Stimulated activated CD8-positive, alpha-beta memory T cell treated with anti-CD3 and anti-CD28 coated beads, Interleukin-15, amount 100 ng/mL, for 48 hours (primary cell): ENCODE results near the gene PARD3B.

Experiments
- DNase-seq, 2 donors: peaks; one replicate each; pipeline ENCODE4 v3.0.0-alpha.2; 2020; ENCODE audit warnings: low read depth in 2 of 2

The PARD3B gene

DNA sequence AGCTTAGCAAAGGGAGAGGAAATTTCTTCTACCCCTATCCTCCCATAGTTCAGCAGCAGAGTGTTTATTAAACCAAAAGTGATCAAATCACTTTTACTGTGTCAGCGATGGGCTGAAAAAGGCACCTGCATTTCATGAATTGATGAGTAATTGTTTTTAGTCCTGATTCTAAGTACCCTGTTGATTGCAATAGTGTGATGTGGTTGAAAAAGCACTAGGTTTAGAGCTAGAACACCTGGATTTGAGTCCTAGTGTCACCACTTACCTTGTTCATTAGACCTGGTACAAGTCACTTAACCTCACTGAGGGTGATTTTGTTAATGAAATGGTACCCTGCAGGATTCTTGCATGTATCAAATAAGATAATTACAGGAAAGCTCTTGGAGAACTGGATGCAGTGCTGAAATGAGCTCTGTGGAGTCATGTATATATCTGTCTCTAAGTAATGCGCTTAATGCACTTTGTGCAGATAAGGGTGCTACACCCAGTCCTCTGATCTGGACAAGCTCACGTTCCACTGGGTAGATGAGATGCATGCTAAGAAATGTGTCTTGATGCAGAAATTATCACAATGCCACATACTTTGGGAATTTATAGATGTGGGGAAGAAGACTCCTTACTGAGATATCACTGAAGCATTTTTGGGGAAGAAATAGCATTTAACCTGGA, 289.6 kb downstream of the PARD3B start:
- DNase-seq: no peak

DNA sequence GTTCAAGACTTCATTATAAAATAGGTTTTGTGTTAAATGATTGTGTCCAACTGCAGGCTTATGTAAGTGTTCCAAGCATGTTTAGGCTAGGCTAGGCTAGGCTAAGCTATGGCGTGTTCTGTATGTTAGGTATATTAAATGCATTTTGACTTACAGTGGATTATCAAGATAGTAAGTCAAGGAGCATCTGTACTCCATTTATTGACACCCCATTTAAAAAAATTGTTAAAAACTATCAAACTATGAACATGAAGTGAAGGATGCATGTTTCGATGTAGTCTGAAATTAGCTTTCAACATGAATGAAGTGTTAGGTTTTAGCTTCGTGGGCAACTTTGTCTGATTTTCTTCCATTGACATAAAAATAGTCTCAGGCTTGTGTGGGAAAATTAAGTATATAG, 290.5 kb downstream of the PARD3B start:
- DNase-seq: no peak

DNA sequence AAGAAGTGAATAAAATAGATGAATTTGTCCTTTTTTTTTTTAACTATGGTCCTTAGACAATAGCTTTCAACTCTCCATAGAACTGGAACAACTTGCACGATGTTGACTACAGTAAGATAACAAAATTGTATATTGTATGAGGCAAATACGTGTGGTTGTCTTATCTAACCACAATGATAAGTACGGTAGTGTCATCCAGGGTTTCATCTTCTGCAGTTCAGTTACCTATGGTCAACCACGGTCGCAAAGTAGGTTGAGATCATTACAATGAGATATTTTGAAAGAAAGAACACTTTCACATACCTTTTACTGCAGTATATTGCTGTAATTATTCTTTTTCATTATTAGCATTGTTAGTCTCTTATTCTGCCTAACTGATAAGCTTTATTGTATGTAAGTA, 295.2 kb downstream of the PARD3B start:
- DNase-seq: no peak

DNA sequence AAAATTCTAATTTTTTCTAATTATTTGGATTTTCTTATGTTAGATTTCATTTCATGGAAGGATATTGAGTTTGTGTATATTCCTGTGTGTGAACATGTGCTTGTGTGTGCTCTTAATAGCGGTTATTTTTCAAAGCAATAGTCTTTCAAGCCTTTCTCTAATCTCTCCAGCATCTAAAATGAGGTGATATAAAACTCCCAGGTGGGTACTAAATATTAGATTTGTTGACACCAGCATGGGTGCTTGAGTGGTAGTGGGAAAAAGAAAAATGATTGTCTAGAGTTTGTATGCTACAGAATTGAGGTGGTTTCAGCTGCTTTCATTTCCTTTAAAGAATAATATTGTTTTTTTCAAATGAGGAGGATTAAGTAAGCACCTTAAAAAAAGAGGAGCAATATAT, 296.8 kb downstream of the PARD3B start:
- DNase-seq: no peak

DNA sequence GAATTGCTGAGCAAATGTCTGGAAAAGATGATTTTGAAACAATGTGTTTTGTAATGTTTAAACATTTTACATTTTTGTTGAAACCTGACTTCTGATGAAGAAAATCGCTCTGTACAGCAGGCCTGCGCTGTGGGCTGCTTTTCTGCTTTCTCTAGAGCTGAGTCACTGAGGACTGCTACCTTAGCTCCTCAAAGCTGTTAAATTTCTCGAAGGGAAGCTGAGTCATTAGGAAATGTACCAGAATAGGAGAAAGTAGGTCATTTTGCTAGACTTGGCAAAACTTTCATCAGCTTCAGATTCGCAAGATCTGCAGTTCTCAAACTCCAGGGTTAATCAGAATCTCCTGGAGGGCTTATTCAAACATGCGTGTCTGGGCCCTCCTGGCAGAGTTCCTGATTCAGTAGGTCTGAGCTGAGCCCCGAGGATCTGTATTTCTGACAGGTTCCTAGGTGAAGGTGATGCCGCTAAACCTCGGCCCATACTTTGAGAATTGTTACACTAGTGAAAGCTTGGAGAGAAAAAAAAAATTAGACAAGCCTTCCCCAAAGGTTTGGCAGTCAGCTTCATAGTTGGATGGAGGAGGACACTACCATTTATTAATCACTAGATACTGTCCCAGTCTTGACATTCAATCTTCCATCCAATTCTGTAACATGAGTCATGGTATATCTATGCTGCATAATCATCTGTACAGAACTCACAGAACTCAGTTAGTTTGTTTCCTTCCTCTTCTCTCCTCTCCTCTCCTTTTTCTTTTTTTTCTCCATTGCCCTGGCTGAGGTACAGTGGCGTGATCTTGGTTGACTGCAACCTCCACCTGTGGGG, 297.6 kb downstream of the PARD3B start:
- peak in 1 of 2 donors; percentile 1 for DNase-seq

DNA sequence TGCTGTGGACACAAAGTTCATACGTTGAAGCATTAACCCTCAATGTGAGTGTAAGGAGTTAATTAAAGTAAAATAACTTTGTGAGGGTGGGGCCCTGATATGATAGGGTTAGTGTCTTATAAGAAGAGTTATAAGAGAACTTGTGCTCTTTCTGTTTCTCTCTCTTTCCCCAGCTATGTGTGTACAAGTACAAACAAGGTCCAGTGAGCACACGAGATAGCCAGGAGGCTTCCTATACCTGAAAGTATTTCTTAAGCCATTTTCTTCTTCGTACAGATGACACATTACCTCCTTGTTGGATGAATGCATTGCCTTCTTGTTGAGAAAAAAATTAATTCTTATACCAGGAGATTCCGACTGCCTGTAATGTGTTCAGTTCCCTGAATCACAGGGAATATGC, 301.2 kb downstream of the PARD3B start:
- DNase-seq: no peak

DNA sequence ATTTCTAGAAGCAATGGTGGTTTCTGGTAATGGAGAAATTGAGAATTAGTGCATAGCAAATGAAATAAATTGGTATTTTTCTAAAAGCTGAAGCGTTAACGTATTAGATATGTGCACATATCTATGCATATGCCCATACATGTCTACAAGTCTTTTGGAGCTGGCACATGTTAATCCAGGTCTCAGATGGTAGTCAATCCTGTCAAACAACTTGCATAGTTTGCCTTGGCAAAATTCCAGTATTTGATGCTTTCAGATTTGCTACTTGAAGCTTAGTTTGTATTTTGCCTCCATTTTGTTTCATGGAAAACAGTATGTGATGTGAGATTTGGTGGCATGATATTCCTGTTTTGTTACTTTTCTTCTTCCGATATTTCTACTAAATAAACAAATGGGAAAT, 304.6 kb downstream of the PARD3B start:
- no peak for DNase-seq

DNA sequence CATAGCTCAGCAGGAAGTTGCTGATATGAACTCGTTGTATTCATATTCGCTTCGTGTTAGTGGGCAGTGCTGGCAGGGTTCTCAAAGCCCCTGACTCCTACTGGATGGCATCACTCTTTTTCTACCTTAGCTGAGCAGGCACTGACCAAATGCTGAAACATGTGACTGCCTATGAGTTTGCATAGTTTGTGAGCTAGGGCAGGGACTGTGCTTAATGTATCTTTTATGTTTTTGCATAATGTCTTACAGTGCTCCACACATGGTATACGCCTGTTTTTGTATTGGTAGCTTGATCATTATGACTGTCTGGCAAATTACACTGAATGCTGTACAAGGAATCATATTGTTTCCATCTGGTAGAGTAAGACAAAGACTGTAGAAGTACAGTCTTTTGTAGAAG, 305.3 kb downstream of the PARD3B start:
- no peak for DNase-seq

DNA sequence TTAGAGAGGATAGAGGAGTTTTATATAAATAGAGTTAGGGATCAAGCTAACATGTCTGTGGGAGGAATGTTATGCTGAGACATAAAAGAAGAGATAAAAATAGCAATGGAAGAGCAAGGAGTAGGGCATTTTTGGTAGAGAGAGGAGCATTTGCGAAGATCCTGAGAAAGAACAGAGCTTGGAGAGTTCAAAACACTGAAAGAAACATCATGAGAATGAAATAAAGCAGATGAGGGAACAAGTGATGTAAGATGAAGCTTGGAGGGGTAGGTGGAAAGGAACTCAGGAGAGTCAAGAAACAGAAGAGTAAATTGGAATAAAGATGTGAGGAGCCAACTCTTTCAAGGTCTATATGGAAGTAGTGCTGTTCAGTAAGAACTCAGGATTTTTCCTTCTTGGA, 308.6 kb downstream of the PARD3B start:
- no peak for DNase-seq

DNA sequence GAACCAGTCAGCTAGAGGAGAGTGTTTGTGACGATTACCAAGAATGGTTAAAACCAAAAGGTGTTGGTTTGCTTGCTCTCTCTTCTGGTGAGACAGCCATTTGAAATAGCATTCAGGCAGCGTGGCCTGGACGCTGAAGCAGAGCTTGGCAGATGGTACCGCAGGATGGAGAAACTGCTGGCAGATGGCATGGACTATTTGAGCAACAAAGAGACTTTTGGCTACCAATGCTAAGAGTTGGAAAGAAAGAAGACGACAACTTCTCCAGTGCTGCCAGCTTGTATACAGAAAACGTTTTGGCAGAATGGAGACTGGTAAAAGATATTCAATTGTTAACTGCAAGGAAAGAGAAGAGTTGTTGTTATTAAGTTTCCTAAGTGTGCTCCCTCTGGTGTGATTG, 315.0 kb downstream of the PARD3B start:
- DNase-seq: no peak

DNA sequence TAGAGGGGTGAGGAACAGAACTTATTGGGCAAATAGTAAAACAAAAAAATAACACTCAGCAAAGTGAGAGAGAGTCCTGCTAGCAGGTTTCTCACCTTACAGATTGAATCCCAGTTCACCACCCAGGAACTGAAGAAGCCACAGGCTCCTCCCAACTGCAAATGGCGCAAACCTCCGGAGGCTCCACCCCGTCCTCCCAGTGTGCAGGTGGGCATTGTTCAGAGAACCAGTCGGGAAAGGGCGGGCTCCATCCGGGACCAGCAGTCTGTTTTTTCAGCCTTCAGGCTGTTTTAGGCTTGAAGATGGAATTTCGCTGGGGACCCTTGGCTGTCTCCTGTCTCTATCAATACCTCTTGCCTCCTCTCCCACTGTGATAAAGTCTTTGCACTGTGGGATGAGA, 317.5 kb downstream of the PARD3B start:
- no peak for DNase-seq

DNA sequence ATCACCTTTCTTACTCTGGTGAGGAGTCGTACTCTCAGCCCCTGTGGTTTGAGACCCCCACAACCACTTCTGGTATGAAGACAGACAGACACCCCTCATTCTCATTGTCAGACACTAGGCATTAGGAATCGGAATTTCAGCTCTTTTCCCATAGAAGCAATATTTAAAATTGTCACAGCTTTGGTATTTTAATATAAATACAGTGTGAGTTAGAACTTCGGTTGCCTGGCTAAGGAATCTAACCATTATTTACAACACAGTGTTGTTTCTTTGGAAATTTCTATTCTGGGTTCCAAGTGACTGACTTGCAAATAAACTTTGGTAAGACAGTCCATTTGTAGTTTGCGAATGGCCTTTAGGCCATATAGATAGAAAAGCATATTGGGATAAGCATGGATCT, 318.1 kb downstream of the PARD3B start:
- no peak for DNase-seq

DNA sequence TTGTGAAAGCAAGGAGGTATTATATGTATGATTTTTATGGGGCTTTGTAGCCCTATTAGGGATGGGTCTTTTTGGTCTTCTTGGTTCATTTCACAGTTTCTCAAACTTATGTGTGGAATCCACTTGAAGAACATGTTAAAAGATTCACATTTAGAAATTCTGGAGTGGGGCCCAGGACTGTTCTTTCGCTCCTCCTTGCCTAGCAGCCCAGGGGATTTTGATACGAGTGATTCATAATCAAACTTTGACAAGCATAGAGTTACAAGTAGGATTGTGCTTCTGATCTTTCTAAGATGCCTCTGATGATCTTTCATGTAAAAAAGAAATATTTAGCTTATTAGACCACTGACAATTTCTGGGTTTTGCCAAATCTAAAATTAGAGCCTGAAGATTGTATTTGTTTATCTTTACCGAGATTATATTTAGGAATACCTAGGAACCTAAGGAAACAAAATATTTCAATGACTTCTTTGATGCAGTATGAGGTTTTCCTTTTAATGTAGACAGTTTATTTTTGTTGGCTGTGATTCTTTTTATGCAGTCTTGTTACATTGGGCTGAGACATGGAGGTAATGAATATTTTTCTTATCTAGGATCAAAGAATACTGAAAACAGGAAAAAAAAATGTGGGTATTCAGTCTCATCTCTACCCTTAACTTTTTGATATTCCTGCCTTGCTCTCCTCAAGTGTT, 324.0 kb downstream of the PARD3B start:
- no peak for DNase-seq

DNA sequence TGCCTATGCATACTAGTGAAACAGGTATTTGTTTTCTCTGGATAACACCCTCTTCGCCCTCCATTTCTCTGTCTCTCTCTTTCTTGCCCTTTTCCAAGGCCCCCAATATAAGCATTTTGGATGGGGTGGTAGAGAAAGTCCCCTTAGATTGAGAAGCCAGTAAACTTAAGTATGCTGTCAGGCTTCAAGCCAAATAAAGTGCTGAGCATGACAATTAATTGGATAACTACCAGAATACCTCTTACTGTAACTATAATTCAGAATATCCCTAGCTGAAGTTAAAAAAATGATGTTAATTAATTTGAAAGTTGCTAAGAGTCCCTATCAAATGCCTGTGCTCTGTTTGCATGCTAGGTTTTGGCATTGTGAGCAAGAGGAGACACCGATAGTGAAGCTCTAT, 324.8 kb downstream of the PARD3B start:
- DNase-seq: no peak

DNA sequence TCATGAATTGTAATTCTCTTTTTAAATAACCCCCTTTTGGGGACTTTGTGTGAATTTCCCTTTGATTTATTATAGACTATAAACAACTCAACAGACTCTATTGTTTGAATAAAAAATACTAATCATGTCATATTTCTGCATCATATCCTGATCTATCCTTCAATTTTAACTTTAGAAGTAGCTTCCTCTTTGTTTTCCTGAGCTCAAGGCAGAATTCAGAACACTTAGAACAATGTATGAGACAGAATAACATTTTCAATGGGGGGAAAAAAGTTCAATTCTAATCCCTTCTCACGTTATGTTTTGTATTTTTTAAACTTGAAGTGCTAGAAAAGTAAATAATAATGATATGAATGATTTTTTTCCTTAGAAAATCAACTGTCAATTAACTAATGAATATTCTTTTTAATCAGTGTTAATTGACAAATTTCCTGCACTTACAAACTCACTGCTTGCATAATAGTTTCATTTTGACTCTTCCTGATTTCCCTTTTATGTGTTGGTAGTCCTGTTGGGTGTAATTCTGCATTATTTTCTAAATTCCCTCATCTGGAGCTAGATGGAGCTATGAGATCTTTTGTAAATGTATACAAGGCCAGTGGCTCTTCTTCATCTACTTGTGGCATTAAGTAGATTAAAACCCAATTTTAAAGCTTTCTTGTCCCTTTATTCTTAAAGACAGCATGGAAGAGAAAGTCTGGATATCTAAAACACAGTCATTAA, 326.1 kb downstream of the PARD3B start:
- DNase-seq: no peak

DNA sequence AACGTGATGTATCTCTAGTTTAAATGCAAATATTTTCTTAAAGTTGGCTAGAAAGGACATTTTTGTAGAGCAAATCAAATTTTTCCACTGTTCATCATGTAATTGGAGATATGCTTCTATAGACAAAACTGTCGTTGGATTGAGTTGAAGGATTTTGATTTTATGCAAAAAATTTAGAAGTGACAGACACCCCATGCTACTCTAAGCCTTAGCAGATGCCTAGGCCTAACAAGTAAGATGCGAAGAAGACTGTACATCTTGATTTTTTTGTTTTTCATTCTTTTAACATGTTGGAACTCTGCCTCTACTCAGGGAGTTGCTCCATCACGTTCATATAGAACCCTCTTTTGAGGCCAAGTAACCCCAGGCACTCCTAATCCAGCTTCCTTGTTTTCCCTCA, 331.0 kb downstream of the PARD3B start:
- DNase-seq: no peak

DNA sequence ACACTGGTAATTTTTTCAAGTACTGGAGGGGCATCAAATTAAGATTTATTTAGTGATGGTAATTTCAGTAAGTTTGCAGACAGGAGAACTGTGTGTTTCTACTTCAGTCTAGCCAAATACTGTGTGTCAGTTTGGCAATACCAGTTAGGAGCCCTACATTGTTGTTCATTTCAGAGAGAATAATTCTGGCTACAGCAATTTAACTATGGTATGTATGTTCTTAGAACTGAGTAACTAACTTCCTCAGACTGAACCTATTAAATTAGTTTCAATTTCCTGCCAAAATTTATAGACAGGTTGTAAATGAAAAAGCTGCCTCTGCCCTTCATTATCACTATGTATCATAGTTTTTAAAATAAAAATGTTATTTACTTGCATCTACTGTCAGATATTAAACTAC, 332.4 kb downstream of the PARD3B start:
- no peak for DNase-seq

DNA sequence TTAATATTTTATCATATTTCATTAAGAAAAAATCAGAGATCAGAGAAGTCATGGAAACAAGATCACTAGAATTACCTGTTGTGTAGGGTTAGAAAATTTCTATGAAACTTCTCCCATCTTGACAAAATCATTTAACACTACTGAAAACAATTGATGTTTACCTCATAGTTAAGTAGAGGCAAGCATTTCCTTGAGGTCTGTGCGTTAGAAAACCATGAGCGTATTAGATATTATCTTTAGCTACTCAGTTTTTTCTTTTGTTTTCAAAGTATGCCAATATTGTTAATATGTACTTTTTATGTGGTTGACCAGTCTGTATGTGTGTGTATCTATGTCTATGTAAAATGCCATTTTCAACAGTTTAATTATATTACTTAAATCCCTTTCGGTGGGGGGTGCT, 335.7 kb downstream of the PARD3B start:
- DNase-seq: no peak

DNA sequence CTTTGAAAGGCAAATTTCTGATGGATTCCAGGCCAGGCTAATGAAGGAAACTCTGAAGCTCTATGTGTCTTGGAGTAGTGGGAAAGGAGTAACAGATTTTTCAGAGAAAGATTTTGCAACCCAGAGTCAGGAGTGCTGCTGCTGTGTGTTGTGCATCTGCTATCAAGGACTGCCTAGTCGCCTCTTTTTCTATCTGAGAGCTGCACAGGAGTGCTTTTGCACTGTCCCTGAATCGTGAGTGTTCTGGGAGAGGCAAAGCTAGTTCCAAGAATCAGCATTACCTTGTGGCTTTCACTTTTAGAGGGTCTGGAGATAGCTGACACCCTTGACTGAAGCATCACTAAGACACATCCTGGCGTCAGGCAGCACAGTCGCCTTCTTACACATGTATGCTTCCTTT, 336.4 kb downstream of the PARD3B start:
- DNase-seq: no peak

DNA sequence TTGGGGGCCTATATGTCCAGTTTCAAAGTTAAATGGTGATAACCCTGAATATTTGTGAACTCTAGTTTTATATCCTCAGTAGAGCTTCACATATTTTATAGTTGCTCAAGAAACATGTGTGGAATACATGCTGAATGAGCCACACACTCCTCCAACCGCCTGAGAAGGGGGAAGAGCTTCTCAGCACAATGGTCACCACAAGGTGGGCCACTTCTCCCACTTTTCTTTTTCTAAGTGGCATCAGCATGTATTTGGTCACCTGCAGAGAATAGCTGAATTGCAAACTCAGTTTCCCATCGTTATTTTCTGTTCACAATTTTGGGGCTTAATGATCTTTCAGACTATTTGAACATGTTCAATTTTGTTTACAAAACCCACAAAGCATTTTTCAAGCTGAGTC, 340.5 kb downstream of the PARD3B start:
- no peak for DNase-seq

DNA sequence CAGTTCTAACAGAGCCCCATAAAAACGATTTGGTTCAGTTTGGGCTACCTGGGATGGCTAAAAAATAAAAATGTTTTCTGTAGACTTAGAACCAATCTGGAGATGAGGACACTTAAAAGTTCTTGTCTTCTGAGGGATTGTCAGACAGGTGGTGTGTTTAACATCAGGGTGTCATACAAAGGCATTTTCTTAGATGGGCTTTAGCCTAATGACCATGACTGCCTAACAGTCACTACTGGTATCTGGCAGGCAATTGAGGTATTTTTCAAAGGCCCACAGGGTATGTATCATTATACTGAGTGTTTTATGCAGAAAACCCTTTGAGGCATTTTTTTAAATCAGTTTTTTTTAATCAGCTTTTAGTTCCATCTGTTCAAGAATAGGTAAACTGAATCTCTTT, 341.4 kb downstream of the PARD3B start:
- DNase-seq: no peak

DNA sequence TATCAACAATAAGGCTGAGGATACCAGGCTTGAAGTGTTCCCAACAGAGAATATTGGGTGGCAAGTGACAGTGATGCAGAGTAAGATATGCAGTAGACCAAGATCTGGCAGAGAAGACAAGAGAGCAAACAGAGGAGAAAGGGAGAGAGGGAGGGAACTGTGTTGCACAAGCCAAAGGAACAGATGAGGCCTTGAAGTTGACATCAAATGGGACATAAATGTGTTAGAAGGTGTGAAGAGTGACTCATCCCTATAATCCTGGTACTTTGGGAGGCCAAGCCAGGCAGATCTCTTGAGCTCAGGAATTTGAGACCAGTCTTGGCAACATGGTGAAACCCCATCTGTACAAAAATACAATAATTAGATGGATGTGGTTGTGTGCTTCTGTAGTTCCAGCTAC, 342.9 kb downstream of the PARD3B start:
- no peak for DNase-seq
